Activated CD4-positive, alpha-beta memory T cell treated with anti-CD3 and anti-CD28 coated beads for 36 hours (primary cell): ENCODE measurements around the gene NEK3. TPM values are rescaled to one million over a fixed set of nuclear protein-coding genes. Genes with fewer than 3 reads are reported as not detected.

Experiments used
- CTCF ChIA-PET: fragments of 350-600 bp; sonication (Branson Sonifier 250); formaldehyde crosslinking; loops from one replicate; lab custom pipeline; 2021; ENCODE audit warnings: antibody characterized with exemption, inconsistent platforms; lab: Charles Lee
- POLR2A ChIA-PET: fragments of 350-600 bp; sonication (Branson Sonifier 250); formaldehyde crosslinking; loops from one replicate; lab custom pipeline; 2021; ENCODE audit warnings: antibody characterized with exemption; lab: Charles Lee
- DNase-seq: peaks from one replicate; pipeline ENCODE4 v3.0.0-alpha.2; 2020
- H3K27ac Mint-ChIP-seq: one replicate; pipeline ENCODE4 v1.8.0; 2021; ENCODE audit warnings: mixed read lengths
- H3K27me3 Mint-ChIP-seq: one replicate; pipeline ENCODE4 v1.8.0; 2021; ENCODE audit warnings: mixed read lengths
- H3K36me3 Mint-ChIP-seq: one replicate; pipeline ENCODE4 v1.8.0; 2021; ENCODE audit warnings: mixed read lengths
- H3K4me1 Mint-ChIP-seq: one replicate; pipeline ENCODE4 v1.8.0; 2021; ENCODE audit warnings: low read depth, mixed read lengths
- H3K4me3 Mint-ChIP-seq: one replicate; pipeline ENCODE4 v1.8.0; 2021; ENCODE audit warnings: mild to moderate bottlenecking, mixed read lengths
- H3K9me3 Mint-ChIP-seq: one replicate; pipeline ENCODE4 v1.8.0; 2021; ENCODE audit warnings: mixed read lengths
- intact Hi-C: fragments of 100-400 bp; cut with micrococcal nuclease; formaldehyde crosslinking; loops from one replicate; pipeline ENCODE4 v1.15.1; 2023
- total RNA-seq, 2 experiments: library from RNA; stranded (reverse); gene quantifications; one replicate each; pipeline ENCODE4 v1.2.3, GENCODE V29; 2021

NEK3 gene
- total RNA-seq, 2 experiments from 2014 or later = 11.0 to 12.9 TPM

GRCh38 chr13:52136763-52137162 is 22.6 kb downstream of the NEK3 start:
- POLR2A ChIA-PET = no interaction called here
- CTCF ChIA-PET = no interaction called here

GRCh38 chr13:52130641-52131040 is 28.8 kb downstream of the NEK3 start:
- DNase-seq = no peak
- peaks cover 18% of the 10 kb centered on the region for H3K36me3 Mint-ChIP-seq
- H3K27ac Mint-ChIP-seq = no peak overlapping the region
- ChIA-PET CTCF (interaction anchor here (0.8 kb wide), 1 partner anchor 315 kb away, joined by 3 read pairs; no protein-coding TSS in a partner anchor), POLR2A (no interaction called here)
- intact Hi-C loops = no loop called here
- no peaks in the 10 kb centered on the region for H3K27me3 Mint-ChIP-seq
- H3K4me3 Mint-ChIP-seq = no peak overlapping the region
- H3K4me1 Mint-ChIP-seq = peaks cover 13% of the 10 kb centered on the region
- H3K9me3 Mint-ChIP-seq = no peaks in the 10 kb centered on the region

More at GRCh38 chr13:52136763-52137162, 22.6 kb downstream of the NEK3 start:
- H3K27ac Mint-ChIP-seq = no peak overlapping the region
- intact Hi-C loops = no loop called here
- H3K9me3 Mint-ChIP-seq = no peaks in the 10 kb centered on the region
- no peaks in the 10 kb centered on the region for H3K4me1 Mint-ChIP-seq
- no peaks in the 10 kb centered on the region for H3K27me3 Mint-ChIP-seq
- H3K36me3 Mint-ChIP-seq = peaks cover 18% of the 10 kb centered on the region
- no peak overlapping the region for H3K4me3 Mint-ChIP-seq
- DNase-seq = no peak

- peak within 1 kb of the TSS; percentile 76 for H3K4me3 Mint-ChIP-seq
- peaks cover 18% of the 10 kb centered on the region for H3K36me3 Mint-ChIP-seq
- intact Hi-C loops = loop anchor here (2.0 kb wide), 2 partner anchors 66 to 322 kb away; partner anchors contain the start of gene VPS36
- CTCF ChIA-PET = interaction anchor here (0.6 to 4.2 kb wide), 16 partner anchors 12 to 1238 kb away, joined by 3 to 47 read pairs (median 4); partner anchors contain the start of gene VPS36
- peak; percentile 70 for DNase-seq
- H3K27ac Mint-ChIP-seq = no peak within 1 kb of the TSS
- POLR2A ChIA-PET = no interaction called here
- no peaks in the 10 kb centered on the region for H3K9me3 Mint-ChIP-seq
- no peaks in the 10 kb centered on the region for H3K27me3 Mint-ChIP-seq
- peaks cover 13% of the 10 kb centered on the region for H3K4me1 Mint-ChIP-seq
These were observed 30.4 kb downstream of the NEK3 start, which contains the start of gene NEK5 for GRCh38 chr13:52128714-52129700. NEK5 (minus strand) TSS chr13:52129073; CDS start chr13:52127482, 1,591 bp downstream.

- Mint-ChIP-seq H3K36me3 (peaks cover 17% of the 10 kb centered on the region), H3K4me1 (peaks cover 13% of the 10 kb centered on the region), H3K9me3 (no peaks in the 10 kb centered on the region), H3K27me3 (no peaks in the 10 kb centered on the region), H3K4me3 (peak overlapping the region; percentile 76), H3K27ac (no peak overlapping the region)
- CTCF ChIA-PET = interaction anchor here (0.6 to 4.2 kb wide), 38 partner anchors 9 to 1237 kb away, joined by 3 to 47 read pairs (median 4); partner anchors contain the start of genes ALG11, ATP7B, TMEM272 and VPS36
- POLR2A ChIA-PET = no interaction called here
- peak; percentile 66 for DNase-seq
- intact Hi-C loops = loop anchor here (1.0 to 2.0 kb wide), 7 partner anchors 57 to 323 kb away; partner anchors contain the start of genes TMEM272 and VPS36
These were observed 31.4 kb downstream of the NEK3 start for GRCh38 chr13:52127783-52128702.

GRCh38 chr13:52127378-52127777 is 32.0 kb downstream of the NEK3 start:
- Mint-ChIP-seq H3K9me3 (no peaks in the 10 kb centered on the region), H3K27me3 (no peaks in the 10 kb centered on the region), H3K4me3 (no peak overlapping the region), H3K27ac (no peak overlapping the region), H3K4me1 (peaks cover 13% of the 10 kb centered on the region), H3K36me3 (peaks cover 13% of the 10 kb centered on the region)
- POLR2A ChIA-PET = no interaction called here
- intact Hi-C loops = loop anchor here (1.0 to 2.0 kb wide), 5 partner anchors 56 to 313 kb away; partner anchors contain the start of gene TMEM272
- CTCF ChIA-PET = interaction anchor here (0.7 to 4.2 kb wide), 34 partner anchors 8 to 841 kb away, joined by 3 to 47 read pairs (median 4); partner anchors contain the start of genes ALG11, ATP7B and TMEM272
- DNase-seq = no peak

GRCh38 chr13:52125547-52125946 is 33.9 kb downstream of the NEK3 start:
- intact Hi-C loops = no loop called here
- DNase-seq = no peak

GRCh38 chr13:52118595-52118994 is 40.8 kb downstream of the NEK3 start:
- no peak overlapping the region for H3K27ac Mint-ChIP-seq
- H3K4me1 Mint-ChIP-seq = no peaks in the 10 kb centered on the region
- no peak for DNase-seq
- ChIA-PET CTCF (interaction anchor here (1.1 to 1.2 kb wide), 2 partner anchors 9 to 114 kb away, joined by 3 to 7 read pairs; no protein-coding TSS in a partner anchor), POLR2A (no interaction called here)
- intact Hi-C loops = no loop called here
- H3K27me3 Mint-ChIP-seq = peaks cover 5% of the 10 kb centered on the region
- no peaks in the 10 kb centered on the region for H3K36me3 Mint-ChIP-seq
- no peak overlapping the region for H3K4me3 Mint-ChIP-seq
- no peaks in the 10 kb centered on the region for H3K9me3 Mint-ChIP-seq

More at GRCh38 chr13:52125547-52125946, 33.9 kb downstream of the NEK3 start:
- Mint-ChIP-seq H3K4me3 (no peak overlapping the region), H3K36me3 (no peaks in the 10 kb centered on the region), H3K9me3 (no peaks in the 10 kb centered on the region), H3K27ac (no peak overlapping the region), H3K27me3 (no peaks in the 10 kb centered on the region), H3K4me1 (peaks cover 13% of the 10 kb centered on the region)
- POLR2A ChIA-PET = no interaction called here
- CTCF ChIA-PET = interaction anchor here (0.8 to 4.2 kb wide), 3 partner anchors 125 to 310 kb away, joined by 3 to 47 read pairs (median 24); no protein-coding TSS in a partner anchor

GRCh38 chr13:52118095-52118494 is 41.3 kb downstream of the NEK3 start:
- no peak overlapping the region for H3K4me3 Mint-ChIP-seq
- intact Hi-C loops = no loop called here
- no peaks in the 10 kb centered on the region for H3K9me3 Mint-ChIP-seq
- no peaks in the 10 kb centered on the region for H3K36me3 Mint-ChIP-seq
- CTCF ChIA-PET = interaction anchor here (1.1 to 1.2 kb wide), 2 partner anchors 9 to 114 kb away, joined by 3 to 7 read pairs; no protein-coding TSS in a partner anchor
- no peak overlapping the region for H3K27ac Mint-ChIP-seq
- DNase-seq = no peak
- no peaks in the 10 kb centered on the region for H3K4me1 Mint-ChIP-seq
- peaks cover 6% of the 10 kb centered on the region for H3K27me3 Mint-ChIP-seq
- POLR2A ChIA-PET = no interaction called here

- no peak for DNase-seq
- Mint-ChIP-seq H3K27me3 (peaks cover 7% of the 10 kb centered on the region), H3K9me3 (no peaks in the 10 kb centered on the region), H3K36me3 (no peaks in the 10 kb centered on the region), H3K27ac (no peak overlapping the region), H3K4me3 (no peak overlapping the region), H3K4me1 (no peaks in the 10 kb centered on the region)
- ChIA-PET POLR2A (no interaction called here), CTCF (no interaction called here)
- intact Hi-C loops = no loop called here
These were observed 46.8 kb downstream of the NEK3 start for GRCh38 chr13:52112591-52112990.

- H3K9me3 Mint-ChIP-seq = no peaks in the 10 kb centered on the region
- H3K27ac Mint-ChIP-seq = no peak overlapping the region
- no peaks in the 10 kb centered on the region for H3K4me1 Mint-ChIP-seq
- CTCF ChIA-PET = no interaction called here
- intact Hi-C loops = no loop called here
- POLR2A ChIA-PET = no interaction called here
- no peak for DNase-seq
- H3K4me3 Mint-ChIP-seq = no peak overlapping the region
- no peaks in the 10 kb centered on the region for H3K36me3 Mint-ChIP-seq
- peaks cover 5% of the 10 kb centered on the region for H3K27me3 Mint-ChIP-seq
These were observed 50.2 kb downstream of the NEK3 start for GRCh38 chr13:52109116-52109670.

GRCh38 chr13:52105841-52106240 is 53.6 kb downstream of the NEK3 start:
- no peaks in the 10 kb centered on the region for H3K36me3 Mint-ChIP-seq
- ChIA-PET CTCF (no interaction called here), POLR2A (no interaction called here)
- no peak overlapping the region for H3K27ac Mint-ChIP-seq
- intact Hi-C loops = no loop called here
- no peak overlapping the region for H3K4me3 Mint-ChIP-seq
- H3K4me1 Mint-ChIP-seq = no peaks in the 10 kb centered on the region
- no peak for DNase-seq
- peaks cover 3% of the 10 kb centered on the region for H3K27me3 Mint-ChIP-seq
- no peaks in the 10 kb centered on the region for H3K9me3 Mint-ChIP-seq
